ENCODE results near the gene CD22.

- no peak for TF ChIP-seq POLR2A (IDR thresholded peaks at IDR 0.05)
- TF ChIP-seq CTCF (IDR thresholded peaks at IDR 0.05): no peak
These were observed 44.6 kb upstream of the CD22 start for GRCh38 chr19:35284153-35285094.

Measured in tibial nerve (tissue), 3 donors.